HG02852 (cell line): Measurements from ENCODE around the gene SLX4IP.
A peak's percentile ranks its signal among the peaks of the same experiment; 100 is the strongest.

Source experiments
- ATAC-seq: cut with Tn5 transposase; IDR thresholded peaks from one replicate; pipeline ENCODE4 v1.9.1; 2021; ENCODE audit warnings: mild to moderate bottlenecking, moderate library complexity; ENCODE audit not compliant: unreplicated experiment

SLX4IP gene

DNA sequence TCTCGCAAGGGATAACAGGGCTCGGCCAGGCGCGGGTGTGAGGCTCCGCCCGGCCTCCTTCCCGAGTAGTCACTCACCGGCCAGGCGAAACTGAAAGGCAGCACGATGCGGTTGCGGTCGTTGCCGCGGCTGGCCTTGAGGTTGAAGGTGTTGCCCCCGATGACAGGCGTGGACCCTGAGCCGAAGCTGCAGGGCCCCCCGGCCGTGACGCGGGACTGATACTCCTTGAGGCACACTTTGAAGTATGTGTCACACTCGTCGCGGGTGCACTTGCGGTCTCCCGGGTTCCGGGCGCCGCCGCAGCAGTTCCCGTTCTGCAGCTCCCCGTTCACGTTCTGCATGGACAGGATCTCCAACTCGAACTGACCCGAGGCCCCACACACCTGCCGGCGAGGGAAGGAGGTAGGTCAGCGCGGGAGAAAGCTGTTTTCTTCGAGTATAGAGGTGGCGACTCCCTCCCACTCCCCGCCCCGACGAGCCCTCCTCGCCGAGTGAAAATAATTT lies 237.6 kb downstream of the SLX4IP start:
- no peak for ATAC-seq

DNA sequence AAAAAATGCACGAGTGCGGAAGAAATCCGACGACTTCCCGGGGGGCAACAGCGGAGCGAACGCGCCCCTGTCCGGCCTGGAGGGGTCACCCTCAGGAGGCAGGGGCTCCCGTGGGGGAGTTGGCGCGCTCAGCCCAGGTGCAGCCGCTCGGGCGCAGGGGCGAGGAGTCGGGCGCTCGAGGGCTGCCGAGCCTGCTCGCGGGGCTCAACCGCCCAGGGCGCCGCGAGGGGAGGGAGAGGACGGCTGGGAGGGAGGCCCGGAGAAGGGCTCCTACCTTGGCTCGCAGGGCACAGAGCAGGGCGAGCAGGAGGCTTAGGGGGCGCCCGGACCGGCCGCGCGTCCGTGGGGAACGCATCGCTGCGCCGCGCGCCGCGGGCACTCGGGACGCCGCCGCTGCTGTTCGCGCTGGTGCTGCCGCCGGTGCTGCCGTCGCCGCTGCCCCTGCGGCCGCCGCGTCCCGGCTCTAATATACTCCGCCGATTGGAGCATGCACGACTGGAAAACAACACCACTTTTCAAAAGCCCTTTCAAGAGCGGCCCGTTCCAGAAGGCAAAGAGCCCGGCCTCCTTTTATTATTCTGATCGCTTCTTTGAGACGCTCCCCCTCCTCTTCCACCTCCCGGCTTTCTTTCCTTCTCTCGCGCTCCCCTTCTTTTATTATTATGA lies 238.2 kb downstream of the SLX4IP start:
- no peak for ATAC-seq

DNA sequence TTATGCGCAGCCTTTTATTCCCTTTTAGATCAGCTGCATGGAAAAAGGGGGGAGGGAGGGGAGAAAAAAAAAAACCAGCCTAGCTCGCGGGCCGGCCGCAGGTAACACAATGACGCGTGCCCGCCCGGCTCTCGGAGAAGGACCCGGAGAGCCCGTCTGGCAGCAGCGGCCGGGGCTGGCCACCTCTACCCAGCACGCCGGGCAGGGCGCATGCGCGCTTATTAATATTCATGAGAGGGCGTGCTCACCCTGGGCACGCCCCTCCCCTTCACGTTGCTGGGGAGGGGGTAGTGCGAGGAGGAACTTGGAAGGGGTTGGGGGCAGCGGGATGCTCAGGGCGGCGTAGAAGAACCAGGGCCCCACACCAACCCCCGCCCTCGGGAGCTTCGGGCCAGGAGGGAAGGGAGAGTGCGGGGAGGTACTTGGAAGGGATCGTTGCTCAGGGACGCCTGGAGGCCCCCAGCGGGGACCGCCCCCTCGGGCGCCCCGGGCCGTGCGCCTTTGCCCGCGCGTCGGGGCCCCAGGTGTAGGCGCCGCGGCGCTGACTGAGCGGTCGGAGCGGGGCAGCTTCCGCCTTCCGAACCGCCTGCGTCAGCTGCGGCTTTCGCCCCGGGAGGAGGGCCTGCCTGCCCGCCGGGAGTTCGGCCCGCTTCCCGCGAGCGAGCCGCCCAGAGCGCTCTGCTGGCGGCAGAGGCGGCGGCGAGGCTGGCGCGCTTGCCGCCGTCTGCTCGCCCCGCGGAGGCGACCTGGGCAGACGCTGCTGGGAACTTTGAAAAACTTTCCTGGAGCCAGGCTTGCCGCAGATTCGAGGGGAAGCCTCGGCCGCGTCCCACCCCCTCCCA lies 239.0 kb downstream of the SLX4IP start, which contains the start of gene JAG1:
TSS of gene JAG1 (minus strand) at position 158 of the 842 bp plus-strand sequence. CDS start 469 bp downstream, outside the sequence.
- ATAC-seq: peak; percentile 46

DNA sequence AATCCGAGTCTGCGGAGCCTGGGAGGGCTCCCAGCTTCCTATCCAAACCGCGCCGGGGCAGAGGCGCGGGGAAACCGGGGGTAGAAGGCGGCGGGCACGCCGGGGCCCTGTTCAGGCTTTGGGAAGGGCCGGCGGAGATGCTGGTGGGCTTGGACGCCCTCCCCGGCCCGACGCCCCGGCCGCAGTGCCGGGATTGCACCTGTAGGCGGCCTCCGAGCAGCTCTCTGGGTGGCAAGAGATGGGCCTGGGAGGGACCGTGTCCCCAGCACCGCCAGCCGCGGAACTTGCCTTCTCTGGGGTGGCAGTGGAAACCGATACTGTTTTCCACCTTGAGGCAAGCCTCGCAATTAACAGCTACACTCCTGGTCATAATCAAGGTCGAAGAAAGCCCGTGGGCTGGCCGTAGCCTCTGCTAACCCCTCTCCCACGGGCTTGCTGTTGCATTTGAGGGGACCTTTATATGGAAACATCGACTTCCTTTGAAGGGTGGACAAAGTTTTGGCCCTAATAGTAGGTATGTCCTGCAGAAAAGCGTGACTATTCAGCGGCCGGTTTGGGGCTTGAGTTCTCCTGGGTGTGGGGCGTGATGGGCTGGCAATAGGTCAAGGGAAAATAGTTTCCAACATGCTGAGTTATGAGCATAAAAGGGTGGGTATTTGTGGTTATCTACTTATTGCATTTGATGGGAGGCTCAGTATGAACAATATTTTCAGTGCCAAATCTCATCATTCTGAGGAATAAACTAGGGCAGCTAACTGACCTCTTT lies 239.8 kb downstream of the SLX4IP start:
- ATAC-seq: peak; percentile 31

DNA sequence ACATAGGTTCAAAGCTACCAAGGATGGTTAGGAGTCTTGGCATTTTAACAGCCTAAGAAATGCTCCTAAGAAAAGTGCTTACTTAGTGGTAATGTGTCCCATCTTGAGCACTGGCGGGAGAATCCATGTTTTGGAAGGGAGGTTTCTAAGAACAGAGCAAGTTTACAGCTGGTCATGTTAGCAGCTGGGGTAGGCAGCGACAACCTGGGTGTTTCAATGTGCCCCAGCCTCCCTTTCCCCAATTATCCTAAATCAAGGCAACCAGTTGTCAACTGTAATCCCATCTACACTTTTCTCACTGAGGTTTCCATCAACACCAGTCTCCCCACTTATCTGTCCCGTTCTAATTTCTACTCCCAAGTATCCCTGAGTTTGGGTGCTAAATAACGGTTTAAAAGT lies 240.3 kb downstream of the SLX4IP start:
- ATAC-seq: no peak

DNA sequence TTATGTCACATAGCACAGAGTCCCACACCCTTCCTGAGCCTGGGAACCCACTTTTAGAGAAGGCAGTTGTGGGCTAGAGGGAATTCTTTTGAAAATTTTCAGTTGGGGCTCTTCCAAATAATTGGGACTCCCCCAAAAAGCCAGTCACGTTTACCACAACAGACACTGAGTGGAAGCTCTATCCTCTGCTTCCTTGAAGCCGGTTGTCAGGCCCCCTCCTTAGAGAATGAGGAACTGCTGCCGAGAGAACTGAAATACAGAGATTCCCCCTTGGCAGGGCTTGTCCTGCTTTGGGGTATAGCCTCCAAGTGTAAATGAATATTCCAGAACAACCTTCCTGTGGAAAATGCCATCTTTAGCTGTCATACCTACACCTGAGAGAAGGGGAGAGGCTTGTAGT lies 241.4 kb downstream of the SLX4IP start:
- no peak for ATAC-seq
